Kidney capillary endothelial cell (primary cell): ENCODE results near the gene FERMT3.

Experiments used
- DNase-seq: peaks from one replicate; pipeline ENCODE4 v3.0.0-alpha.2; 2018; ENCODE audit warnings: low spot score

Gene FERMT3

DNA sequence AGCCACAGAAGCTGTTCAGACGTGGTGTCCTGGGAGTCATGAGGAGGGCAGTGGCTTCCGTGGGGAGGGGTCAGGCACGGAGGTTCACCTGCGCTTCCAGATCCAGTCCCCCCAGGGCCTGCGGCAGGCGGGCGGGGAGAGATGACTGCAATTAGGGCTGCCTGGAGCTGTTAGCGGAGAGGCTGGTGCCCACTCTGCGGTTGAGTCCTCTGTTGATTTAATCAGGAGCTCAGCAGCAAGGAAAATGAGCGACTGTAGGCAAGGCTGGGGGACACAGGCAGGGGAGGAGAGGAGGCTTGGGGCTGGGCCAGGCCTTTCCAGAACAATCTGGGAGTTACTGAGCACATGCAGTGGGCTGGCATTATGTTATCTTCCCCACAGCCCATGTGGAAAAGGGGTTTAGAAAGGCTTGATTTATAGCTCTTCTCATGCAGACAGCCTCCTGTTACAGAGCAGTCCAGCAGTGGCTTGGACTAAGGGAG, 57.9 kb downstream of the FERMT3 start:
- DNase-seq, result no peak

DNA sequence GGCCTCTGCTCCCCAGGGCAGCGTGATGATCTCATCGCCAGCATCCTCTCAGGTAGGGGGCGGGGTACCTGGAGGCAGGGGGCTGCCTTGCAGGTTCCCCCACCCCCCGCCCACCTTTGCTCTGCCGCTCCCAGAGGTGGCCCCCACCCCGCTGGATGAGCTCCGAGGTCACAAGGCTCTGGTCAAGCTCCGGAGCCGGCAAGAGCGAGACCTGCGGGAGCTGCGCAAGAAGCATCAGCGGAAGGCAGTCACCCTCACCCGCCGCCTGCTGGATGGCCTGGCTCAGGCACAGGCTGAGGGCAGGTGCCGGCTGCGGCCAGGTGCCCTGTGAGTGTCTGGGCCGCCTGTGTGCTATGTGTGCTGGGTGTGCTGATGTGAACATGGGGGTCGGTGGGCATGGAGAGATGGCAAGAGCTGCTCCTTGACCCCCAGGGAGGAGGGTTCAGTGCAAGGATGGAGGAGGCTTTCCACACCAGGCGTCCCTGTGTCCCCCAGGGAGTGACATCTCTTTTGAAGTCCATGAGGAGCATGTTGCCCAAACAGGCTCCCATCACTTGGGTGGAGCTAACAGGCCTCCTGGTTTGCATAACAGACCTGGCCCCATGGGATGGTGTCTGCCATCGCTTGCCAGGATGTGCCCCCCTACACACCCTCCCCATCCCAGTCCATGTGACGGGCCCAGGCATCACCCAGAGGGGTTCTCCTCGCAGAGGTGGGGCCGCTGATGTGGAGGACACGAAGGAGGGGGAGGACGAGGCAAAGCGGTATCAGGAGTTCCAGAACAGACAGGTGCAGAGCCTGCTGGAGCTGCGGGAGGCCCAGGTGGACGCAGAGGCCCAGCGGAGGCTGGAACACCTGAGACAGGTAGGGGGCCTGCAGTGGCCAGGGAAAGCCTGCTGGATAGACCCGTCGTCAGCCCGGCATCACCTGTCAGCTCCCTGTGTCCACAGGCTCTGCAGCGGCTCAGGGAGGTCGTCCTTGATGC, 58.9 kb downstream of the FERMT3 start:
- no peak for DNase-seq

DNA sequence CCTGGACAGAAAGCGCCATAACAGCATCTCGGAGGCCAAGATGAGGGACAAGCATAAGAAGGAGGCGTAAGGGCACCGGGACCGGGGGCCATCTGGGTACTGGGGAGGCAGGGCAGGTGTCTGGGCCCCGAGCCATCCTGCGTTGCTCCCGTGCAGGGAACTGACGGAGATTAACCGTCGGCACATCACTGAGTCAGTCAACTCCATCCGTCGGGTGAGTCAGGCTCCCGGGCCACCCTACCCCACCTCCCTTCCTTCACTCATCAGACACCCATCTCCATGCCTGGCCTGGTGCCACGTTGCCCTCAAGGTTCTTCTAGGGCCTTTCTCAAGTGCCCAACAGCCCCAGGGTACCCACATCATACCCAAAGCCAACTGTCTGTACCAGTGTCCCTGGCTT, 59.8 kb downstream of the FERMT3 start:
- DNase-seq, result no peak

DNA sequence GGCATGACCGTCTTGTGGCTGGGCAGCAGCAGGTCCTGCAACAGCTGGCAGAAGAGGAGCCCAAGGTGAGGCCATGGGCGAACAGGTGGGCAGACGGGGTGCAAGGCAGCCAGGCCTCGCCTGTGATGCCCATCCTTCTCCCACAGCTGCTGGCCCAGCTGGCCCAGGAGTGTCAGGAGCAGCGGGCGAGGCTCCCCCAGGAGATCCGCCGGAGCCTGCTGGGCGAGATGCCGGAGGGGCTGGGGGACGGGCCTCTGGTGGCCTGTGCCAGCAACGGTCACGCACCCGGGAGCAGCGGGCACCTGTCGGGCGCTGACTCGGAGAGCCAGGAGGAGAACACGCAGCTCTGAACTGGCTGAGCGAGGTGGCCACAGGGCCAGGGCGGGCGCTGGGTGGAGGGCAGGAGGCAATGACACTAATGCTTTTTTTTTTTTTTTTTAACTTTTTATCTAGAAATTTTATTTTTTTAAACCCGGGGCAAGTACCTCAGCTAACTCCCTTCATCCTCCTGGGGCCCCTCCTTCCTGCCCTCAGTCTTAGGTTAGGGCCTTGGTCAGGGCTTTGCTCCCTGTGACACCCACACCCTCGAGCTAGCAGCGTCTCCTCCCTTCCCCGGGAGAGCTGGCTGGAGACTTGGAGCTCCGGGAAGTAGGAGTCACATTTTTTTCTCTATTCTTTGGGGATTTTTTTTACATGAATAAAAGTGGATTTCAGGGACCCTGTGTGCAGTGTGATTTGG, 60.9 kb downstream of the FERMT3 start:
- peak; percentile 30 for DNase-seq

DNA sequence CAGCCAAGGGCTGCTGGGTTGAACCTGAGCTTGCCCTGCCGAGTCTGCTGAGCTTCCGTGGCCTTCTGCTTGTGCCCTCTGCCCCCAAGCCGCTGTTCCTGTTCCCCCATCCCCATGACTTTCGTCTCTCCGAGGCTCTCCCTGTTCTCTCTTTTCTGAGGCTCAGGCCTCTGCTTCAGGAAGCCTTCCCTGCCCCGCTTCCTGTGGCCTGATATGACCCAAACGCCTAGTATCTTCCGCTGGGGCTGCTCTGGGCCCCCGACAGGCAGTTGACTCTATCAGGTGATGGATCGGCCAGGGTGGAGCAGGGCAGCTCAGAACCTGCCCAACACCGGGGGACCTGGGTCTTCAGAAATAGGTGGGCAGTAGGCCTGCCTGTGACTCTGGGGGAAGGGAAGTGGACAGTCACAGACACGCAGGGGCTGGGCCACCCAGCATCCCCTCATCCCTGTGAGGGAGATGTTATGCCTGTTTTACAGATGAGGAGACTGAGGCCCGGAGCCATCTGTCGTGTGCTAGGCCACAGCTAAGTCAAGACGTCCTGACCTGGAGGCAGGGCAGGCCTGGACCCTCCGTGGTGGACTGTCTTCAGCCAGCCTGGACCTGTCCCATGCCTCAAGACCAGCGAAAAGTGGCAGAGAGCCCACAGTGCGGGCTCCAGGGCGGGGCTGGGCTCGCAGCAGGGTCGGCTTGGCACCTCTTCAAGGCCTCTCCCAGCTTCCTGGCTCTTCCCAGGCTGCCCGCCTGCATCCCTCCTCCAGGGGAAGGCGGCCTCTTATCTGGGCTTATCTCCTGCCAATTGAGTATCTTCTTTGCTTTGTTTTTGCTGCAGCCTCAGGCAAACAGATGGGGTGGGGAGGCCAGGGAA, 61.7 kb downstream of the FERMT3 start:
- peak; percentile 42 for DNase-seq

DNA sequence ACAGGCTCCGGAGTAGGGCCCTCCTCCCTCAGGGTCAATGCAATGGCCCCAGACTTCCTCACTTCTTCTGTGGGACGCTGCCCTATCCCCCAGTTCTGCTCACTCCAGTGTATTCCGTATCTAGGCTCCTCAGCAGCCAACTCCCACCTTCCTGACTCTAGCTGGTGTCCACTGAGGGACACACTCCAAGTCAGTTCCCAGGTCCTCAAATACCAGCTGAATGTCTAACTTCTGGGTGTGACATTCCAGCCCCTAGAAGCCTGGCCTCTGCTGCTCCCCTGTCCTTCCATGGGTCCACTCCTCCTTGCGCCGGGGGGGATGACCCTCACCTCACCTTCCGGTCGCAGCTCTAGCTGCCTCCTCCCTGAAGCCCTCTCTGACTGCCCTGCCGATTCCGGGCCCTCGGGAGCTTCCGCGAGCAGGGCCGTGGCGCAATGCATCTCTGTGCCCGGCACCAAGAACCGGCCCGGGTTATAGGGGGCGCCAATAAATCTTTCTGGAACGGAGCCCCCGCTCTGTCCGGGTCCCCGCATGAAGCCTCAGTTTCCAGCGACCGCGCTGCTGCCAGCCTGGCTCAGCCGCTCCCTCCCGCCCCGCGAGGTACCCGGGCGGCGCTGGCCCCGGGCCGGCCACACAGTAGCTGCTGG, 62.5 kb downstream of the FERMT3 start:
- DNase-seq, result peak; percentile 21

DNA sequence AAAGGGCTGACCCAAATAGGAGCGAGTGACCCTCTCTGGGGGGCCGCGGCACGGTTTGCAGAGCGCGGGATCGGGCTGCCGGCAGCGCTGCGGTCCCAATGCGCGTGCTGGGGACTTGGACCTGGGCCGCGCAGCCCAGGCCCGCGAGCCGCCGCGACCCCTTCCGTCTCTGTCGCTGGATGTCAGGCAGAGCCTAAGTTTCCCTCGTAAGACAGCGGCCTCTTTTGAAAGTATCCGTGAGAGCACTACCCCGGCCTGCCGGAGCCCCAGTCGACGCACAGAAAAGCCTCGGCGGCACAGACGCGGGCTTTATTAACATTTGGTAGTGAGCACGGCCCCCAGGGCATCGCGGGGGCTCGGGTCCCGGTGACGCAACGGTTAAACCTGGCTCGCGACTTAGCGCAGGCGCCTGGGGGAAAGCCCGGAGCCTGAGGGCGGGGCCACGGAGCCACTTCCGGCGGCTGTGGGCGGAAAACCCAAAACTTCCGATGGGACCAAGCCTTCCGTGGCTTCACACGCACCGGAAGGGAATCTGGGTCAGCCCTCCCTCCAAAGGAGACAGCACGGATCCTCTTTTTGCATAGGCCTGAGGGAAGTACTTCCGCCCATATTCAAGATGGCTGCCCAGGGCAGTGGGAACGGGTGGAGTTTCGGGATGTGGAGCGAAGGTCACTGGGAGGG, 63.2 kb downstream of the FERMT3 start:
- peak; percentile 97 for DNase-seq
